GM21717 (cell line): Measurements from ENCODE around the gene ZNF700.
"Not testable (repeated sequence)": the region's sequence is repeated elsewhere in the genome, so short reads cannot be mapped to it uniquely, and the experiment has no call there.

ENCODE experiments used
- ATAC-seq: cut with Tn5 transposase; IDR thresholded peaks from one replicate; pipeline ENCODE4 v1.9.1; 2021; ENCODE audit warnings: mild to moderate bottlenecking, moderate library complexity; ENCODE audit not compliant: unreplicated experiment

The ZNF700 gene

GRCh38 chr19:11938383-11938782 is 13.5 kb downstream of the ZNF700 start:
- not testable (repeated sequence) for ATAC-seq

- not testable (repeated sequence) for ATAC-seq
These were observed 16.5 kb downstream of the ZNF700 start for GRCh38 chr19:11941361-11941887.

DNA sequence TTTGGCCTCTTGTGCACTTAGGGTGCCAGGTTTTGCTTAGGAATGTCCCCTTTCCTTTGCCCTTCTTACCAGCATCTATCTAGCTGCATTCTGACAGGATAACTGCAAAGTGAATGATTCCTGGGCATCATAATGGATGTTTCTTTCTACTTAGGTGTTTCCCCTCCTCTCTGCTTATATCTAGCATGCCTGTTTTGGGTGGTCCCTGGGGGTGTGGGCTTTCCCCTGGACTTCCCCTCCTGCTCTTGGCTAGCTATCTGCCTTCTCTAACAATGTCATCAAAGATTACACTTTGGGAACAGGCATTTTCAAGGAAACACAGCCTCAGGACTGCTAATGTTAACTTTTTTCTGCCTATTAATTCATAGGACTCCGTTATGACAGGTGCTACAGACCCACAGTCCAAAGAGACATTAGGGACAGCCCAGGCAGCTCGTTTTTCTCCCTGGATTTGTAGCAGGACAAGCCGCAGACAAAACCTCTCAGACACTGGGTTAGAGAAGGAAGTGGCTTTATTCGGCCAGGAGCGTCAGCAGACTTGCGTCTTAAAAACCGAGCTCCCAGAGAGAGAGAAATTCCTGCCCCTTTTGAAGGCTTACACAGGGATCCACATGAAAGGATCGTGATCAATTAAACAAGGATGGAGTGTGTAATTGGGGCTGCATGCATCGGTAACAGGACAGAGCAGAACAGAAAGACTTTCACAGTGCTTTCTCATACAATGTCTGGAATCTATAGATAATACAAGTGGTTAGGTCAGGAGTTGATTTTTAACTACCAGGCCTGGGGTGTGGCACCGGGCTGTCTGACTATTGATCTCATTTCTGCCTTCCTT is 17.3 kb downstream of the ZNF700 start:
- no peak for ATAC-seq

GRCh38 chr19:11942843-11943108 is 17.9 kb downstream of the ZNF700 start:
- ATAC-seq: no peak

DNA sequence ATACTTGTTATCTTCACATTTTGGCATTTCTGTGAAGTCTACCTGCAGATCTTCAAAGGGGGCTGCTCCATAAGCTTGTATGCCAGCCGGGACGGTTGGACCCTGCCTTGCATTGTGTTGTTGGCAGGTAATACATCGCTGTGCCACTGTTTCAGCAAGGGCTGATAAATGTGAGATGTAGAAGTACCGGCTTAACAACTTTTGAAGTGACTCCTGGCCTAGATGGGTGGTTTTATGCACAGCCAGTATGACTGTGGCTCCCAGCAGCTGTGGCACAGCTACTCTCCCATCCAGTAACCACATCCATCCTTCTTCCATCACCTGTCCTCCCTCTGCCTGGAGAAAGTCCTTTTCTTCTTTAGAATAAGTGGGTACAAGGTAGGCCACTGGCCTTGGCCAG is 19.7 kb downstream of the ZNF700 start:
- ATAC-seq: no peak

- no peak for ATAC-seq
These were observed 23.7 kb downstream of the ZNF700 start for GRCh38 chr19:11948646-11949045.

DNA sequence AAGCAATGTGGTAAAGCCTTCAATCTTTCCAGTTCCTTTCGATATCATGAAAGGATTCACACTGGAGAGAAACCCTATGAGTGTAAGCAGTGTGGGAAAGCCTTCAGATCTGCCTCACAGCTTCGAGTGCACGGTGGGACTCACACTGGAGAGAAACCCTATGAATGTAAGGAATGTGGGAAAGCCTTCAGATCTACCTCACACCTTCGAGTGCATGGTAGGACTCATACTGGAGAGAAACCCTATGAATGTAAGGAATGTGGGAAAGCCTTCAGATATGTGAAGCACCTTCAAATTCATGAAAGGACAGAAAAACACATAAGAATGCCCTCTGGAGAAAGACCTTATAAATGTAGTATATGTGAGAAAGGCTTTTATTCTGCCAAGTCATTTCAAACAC is 24.3 kb downstream of the ZNF700 start:
- no peak for ATAC-seq

DNA sequence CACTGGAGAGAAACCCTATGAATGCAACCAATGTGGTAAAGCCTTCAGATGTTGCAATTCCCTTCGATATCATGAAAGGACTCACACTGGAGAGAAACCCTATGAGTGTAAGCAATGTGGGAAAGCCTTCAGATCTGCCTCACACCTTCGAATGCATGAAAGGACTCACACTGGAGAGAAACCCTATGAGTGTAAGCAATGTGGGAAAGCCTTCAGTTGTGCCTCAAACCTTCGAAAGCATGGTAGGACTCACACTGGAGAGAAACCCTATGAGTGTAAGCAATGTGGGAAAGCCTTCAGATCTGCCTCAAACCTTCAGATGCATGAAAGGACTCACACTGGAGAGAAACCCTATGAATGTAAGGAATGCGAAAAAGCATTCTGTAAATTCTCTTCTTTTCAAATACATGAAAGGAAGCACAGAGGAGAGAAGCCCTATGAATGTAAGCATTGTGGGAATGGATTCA is 24.7 kb downstream of the ZNF700 start:
- ATAC-seq: not testable (repeated sequence)

DNA sequence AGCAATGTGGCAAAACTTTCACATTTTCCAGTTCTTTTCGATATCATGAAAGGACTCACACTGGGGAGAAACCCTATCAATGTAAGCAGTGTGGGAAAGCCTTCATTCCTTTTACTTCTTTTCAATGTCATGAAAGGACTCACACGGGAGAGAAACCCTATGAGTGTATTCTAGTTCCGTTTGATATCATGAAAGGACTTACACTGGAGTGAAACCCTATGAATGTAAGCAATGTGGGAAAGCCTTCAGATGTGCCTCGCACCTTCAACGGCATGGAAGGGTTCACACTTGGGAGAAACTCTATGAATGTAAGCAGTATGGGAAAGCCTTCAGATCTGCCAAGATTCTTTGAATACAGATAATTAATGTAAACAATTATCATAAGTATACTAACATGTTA is 25.4 kb downstream of the ZNF700 start:
- no peak for ATAC-seq

- ATAC-seq: no peak
These were observed 38.9 kb downstream of the ZNF700 start for GRCh38 chr19:11963566-11964355.

DNA sequence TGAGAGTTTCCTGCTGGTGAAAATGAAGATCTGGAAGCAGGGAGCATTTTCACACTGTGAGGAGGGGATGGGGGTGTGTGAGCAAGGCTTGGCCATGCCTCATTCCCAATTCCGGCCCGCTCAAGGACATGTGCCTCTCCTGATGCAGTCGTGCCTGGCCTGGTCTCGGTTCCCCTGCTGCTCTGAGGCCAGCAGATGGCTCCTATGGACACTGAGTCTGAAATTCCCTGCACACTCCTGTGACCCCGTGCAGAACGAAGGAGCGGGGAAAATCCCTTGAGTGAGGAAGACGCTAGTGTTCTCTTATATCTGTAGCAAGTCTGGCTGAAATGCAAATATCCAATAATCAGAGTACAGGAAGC is 39.6 kb downstream of the ZNF700 start:
- ATAC-seq: no peak

DNA sequence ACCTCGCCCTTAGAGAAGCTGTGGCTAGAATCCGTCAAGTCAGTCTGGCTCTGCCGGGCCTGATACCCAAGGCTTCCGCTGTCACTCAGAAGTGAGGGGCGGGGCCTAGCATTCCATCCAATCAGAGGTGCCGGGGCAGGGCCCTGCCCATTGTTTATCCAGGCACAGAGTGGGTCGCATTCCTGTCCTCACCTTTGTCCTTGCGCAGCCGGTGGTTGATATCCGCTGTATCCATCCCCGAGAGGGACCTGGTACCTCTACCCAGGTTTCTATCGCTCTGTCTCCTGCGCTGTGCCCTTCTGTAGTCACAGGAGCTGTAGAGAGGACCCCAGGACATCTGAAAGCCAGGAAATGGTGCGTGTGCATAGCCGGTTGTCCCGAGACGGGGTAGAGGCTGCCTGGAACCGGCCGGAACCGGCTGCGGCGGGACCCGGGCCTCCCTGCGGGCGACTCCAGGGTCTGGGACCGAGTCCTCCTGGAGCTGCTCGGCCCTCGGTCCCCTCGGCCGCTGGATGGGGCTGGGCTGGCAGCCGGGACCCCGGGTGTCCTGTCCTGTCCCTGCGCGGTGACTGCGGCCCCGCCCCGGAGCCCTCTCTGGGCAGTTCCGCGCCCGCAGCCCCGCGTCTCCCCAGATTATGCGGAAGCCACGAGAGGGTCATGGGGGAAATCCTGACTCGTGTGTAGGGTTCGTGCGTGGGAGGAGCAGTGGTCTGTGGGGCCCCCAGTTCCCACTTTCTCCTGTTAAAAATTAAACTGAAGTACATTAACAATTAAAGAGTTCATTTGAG is 40.1 kb downstream of the ZNF700 start, which contains the start of gene ZNF763:
Gene ZNF763 (plus strand): TSS at position 183 of the 788 bp plus-strand sequence. CDS start 169 bp downstream, at position 352.
- ATAC-seq: peak; percentile 76

DNA sequence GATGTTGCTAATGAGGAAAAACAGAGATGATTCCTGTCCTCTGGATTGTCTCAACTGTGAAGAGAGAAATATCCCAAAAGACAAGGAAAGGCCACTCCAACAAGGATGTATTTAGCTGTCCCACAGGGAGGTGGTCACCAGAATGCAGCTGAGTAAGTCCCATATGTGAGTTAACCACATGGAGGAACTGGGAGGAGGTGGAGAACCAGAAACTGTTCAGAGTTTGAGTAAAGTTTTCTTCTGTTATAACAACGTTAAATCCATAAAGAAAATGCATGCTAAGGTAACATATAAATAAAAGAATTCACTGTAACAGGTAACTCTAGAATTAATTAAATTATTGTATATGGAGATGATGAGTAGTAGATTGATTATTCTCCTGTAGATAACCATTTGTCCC is 45.3 kb downstream of the ZNF700 start:
- ATAC-seq: no peak

- ATAC-seq: no peak
These were observed 46.1 kb downstream of the ZNF700 start for GRCh38 chr19:11971041-11971440.

DNA sequence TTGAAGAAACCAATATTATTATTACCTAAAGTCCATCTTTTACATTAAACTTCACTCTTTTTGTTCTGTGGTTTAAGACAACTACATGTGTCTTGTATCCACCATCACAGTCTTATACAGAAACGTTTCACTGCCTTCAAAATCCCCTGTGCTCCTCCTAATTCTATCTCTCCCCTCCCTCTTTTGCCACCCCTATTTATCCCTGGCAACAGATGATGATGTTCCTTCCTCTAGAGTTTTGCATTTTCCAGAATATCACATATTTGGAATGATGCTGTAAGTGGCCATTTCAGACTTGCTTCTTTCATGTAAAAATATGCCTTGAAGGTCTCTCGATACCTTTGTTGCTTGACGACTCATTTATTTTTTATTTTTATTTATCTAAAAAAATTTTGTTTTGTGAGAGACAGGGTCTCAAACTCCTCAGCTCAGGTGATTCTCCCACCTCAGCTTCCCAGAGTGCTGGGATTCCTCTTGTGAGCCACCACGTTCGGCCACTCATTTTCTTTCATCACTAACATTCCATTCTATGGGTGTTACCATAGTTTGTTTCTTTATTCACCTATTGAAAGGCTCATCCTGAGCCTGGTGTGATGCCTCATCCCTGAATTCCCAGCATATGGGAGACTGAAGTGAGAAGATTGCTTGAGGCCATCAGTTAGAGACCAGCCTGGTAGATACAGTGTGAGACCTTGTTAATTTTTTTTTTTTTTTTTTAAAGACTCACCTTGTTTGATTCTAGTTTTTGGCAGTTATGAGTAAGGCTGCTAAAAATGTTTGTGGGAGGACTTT is 48.3 kb downstream of the ZNF700 start:
- ATAC-seq: no peak

GRCh38 chr19:11978492-11979100 is 53.7 kb downstream of the ZNF700 start:
- no peak for ATAC-seq

DNA sequence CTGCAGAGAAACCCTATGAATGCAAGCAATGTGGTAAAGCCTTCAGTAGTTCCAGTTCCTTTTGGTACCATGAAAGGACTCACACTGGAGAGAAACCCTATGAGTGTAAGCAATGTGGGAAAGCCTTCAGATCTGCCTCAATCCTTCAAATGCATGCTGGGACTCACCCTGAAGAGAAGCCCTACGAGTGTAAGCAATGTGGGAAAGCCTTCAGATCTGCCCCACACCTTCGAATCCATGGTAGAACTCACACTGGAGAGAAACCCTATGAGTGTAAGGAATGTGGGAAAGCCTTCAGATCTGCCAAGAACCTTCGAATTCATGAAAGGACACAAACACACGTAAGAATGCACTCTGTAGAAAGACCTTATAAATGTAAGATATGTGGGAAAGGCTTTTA is 54.6 kb downstream of the ZNF700 start:
- no peak for ATAC-seq

DNA sequence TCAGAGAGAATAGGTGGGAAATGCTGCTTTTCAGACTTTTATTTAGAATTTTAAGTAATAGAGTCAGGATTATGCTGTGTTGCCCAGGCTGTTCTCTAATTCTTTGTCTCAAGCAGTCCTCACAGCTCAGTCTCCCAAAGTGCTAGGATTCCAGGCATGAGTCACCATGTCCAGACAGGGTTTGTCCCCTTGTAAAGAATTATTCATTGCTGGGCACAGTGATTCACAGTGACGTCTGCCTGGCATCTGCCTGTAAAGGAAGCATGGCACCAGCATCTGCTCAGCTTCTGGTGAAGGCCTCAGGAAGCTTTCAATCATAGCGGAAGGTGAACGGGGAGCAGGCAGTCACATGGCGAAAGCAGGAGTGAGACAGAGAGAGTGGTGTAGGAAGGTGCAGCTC is 57.6 kb downstream of the ZNF700 start:
- no peak for ATAC-seq

DNA sequence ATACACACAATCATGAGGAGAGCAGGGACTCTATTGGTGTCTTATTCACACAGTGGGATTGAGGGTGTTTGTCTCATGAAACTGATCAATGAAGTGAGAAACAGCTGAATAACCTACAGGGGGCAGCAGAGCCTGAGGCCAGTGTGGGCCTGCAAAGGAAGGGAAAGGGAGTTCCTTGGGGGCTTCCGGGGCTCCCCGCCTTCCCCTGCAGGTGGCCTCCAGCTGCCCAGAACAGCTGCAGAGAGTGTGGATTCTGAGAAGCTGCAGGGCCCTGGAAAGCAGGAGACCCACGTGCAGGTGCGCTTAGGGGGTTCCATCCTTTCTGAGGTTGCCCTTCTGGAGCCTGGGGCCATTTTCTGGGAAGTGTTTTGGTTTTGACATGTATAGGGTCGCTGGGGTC is 60.1 kb downstream of the ZNF700 start:
- ATAC-seq: no peak

- ATAC-seq: no peak
These were observed 61.8 kb downstream of the ZNF700 start for GRCh38 chr19:11986754-11987153.
